GM23338 (cell line): ENCODE measurements around the gene ARHGDIA. TPM values are rescaled to one million over a fixed set of nuclear protein-coding genes. Genes with fewer than 3 reads are reported as not detected.

Source experiments
- ATAC-seq: fragments of 200-7000 bp; cut with Tn5 transposase; 3 replicates; pipeline ENCODE4 v1.9.1; 2020
- DNase-seq: peaks from one replicate; pipeline ENCODE4 v3.0.0-alpha.2; 2015; ENCODE audit warnings: low spot score
- H2AFZ ChIP-seq: fragments of 200-600 bp; sonication (generic); 2 replicates; pipeline ENCODE4 v1.8.0; 2016; ENCODE audit warnings: antibody characterized with exemption, mild to moderate bottlenecking, moderate library complexity
- H3F3A ChIP-seq: fragments of 200-600 bp; sonication (generic); replicated peaks from 2 replicates; pipeline ENCODE4 v1.8.0; 2017; ENCODE audit warnings: antibody characterized with exemption, mixed run types, low read depth
- H3K27ac ChIP-seq: fragments of 200-600 bp; sonication (generic); 2 replicates; pipeline ENCODE4 v1.6.1; 2016; ENCODE audit warnings: low read depth
- H3K27me3 ChIP-seq: fragments of 200-600 bp; sonication (generic); 2 replicates; pipeline ENCODE4 v1.8.0; 2016; ENCODE audit warnings: mild to moderate bottlenecking, mixed run types, moderate library complexity; ENCODE audit not compliant: insufficient read depth
- H3K36me3 ChIP-seq: fragments of 200-600 bp; sonication (generic); 2 replicates; pipeline ENCODE4 v1.8.0; 2016; ENCODE audit warnings: mild to moderate bottlenecking; ENCODE audit not compliant: insufficient read depth
- H3K4me1 ChIP-seq: fragments of 200-600 bp; sonication (generic); 2 replicates; pipeline ENCODE4 v1.8.0; 2016; ENCODE audit warnings: mild to moderate bottlenecking, moderate library complexity; ENCODE audit not compliant: insufficient read depth
- H3K4me2 ChIP-seq: fragments of 200-600 bp; sonication (generic); 2 replicates; pipeline ENCODE4 v1.7.1; 2017; ENCODE audit warnings: mixed run types
- H3K4me3 ChIP-seq: fragments of 200-600 bp; sonication (generic); 2 replicates; pipeline ENCODE4 v1.6.1; 2016; ENCODE audit warnings: mixed run types
- H3K79me2 ChIP-seq: fragments of 200-600 bp; sonication (generic); replicated peaks from 2 replicates; pipeline ENCODE4 v1.8.0; 2017; ENCODE audit warnings: mild to moderate bottlenecking; ENCODE audit not compliant: insufficient read depth
- H3K9me2 ChIP-seq: fragments of 200-600 bp; sonication (generic); 2 replicates; pipeline ENCODE4 v1.8.0; 2017; ENCODE audit not compliant: insufficient read depth
- H4K20me1 ChIP-seq: fragments of 200-600 bp; sonication (generic); replicated peaks from 2 replicates; pipeline ENCODE4 v1.8.0; 2017; ENCODE audit warnings: mild to moderate bottlenecking; ENCODE audit not compliant: insufficient read depth
- H3K27ac Mint-ChIP-seq: 2 replicates; pipeline ENCODE4 v1.8.0; 2020; ENCODE audit warnings: inconsistent platforms, mild to moderate bottlenecking, moderate library complexity, mixed read lengths
- H3K27me3 Mint-ChIP-seq: 3 replicates; pipeline ENCODE4 v1.8.0; 2022; ENCODE audit warnings: low read depth, mild to moderate bottlenecking, moderate library complexity, mixed read lengths, inconsistent platforms; ENCODE audit not compliant: insufficient read depth, poor library complexity
- H3K36me3 Mint-ChIP-seq: 3 replicates; pipeline ENCODE4 v1.8.0; 2021; ENCODE audit warnings: low read depth, mild to moderate bottlenecking, inconsistent platforms, moderate library complexity, mixed read lengths
- H3K4me1 Mint-ChIP-seq: 3 replicates; pipeline ENCODE4 v1.8.0; 2020; ENCODE audit warnings: mild to moderate bottlenecking, inconsistent platforms, mixed read lengths
- H3K4me3 Mint-ChIP-seq: 3 replicates; pipeline ENCODE4 v1.8.0; 2021; ENCODE audit warnings: moderate library complexity, mild to moderate bottlenecking, inconsistent platforms, mixed read lengths
- H3K9me3 Mint-ChIP-seq: 3 replicates; pipeline ENCODE4 v1.8.0; 2020; ENCODE audit warnings: moderate library complexity, mild to moderate bottlenecking, inconsistent platforms, mixed read lengths
- POLR2AphosphoS5 ChIP-seq: IDR thresholded peaks from 2 replicates; pipeline ENCODE4 v1.6.1; 2016; ENCODE audit warnings: antibody characterized with exemption, low read depth
- polyA plus RNA-seq: library from polyadenylated mRNA; unstranded; fragments of >200 nt; fragmentation: Nextera tagmentation; extraction: Ambion mirVana; gene quantifications from 2 replicates; pipeline ENCODE4 v1.2.1, GENCODE V29; 2016
- total RNA-seq: library from RNA; depleted of rRNA; stranded (reverse); fragments of >200 nt; shearing (Covaris generic); gene quantifications from 2 replicates; pipeline ENCODE4 v1.2.3, GENCODE V29; 2014
- TF ChIP-seq, protein P1 (sequence below): fragments of 250-450 bp; sonication (Bioruptor Pico); IDR thresholded peaks from 2 replicates; pipeline ENCODE4 v1.5.0; 2020; ENCODE audit warnings: mild to moderate bottlenecking, moderate library complexity

The ARHGDIA gene
- total and polyA plus RNA-seq, 2 experiments from 2014 or later = 125 to 140 TPM

DNA sequence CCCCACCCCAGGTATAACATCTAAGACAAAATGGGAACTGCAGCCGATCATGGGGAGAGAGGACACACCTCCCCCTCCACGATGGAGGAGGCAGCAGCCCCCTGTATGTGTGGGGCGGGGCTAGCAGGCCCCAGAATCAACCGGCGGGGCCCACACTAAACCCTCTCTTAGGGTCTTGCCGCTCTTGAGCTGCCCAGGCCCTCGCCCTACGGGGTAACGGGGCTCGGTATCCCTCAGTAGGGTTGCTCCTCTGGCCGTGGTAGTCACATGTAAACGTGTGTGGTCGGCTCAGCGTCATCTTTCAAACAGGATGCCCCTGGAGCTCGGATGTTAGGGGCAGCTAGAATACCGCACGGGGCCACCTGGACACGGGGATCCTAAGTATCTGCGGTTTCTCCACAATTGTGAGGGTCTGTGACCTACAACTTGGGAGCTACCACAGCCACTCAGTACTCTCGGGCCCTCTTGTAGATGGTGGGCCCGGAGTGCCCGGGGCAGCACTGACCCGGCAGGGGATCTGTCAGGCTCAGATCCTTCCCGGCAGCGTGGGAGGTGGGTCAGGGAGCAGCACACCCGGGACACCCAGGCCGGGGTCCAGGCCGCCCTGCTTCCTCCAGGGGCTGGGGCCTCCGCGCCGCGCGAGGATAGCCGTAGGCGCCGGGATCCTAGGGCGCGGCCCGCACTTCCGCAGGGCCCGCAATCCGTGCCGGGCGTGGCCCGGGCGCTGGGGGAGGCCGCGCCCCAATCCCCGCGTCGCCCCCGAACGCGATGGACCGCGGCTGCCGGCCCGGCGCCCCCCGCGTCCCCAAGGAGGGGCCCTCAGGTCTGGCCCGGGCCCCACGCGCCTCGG, 781 bp downstream of the ARHGDIA start:
- peak; percentile 38; the same call in 1 of the 2 replicates for TF ChIP-seq POLR2AphosphoS5
- TF ChIP-seq, protein P1, sequence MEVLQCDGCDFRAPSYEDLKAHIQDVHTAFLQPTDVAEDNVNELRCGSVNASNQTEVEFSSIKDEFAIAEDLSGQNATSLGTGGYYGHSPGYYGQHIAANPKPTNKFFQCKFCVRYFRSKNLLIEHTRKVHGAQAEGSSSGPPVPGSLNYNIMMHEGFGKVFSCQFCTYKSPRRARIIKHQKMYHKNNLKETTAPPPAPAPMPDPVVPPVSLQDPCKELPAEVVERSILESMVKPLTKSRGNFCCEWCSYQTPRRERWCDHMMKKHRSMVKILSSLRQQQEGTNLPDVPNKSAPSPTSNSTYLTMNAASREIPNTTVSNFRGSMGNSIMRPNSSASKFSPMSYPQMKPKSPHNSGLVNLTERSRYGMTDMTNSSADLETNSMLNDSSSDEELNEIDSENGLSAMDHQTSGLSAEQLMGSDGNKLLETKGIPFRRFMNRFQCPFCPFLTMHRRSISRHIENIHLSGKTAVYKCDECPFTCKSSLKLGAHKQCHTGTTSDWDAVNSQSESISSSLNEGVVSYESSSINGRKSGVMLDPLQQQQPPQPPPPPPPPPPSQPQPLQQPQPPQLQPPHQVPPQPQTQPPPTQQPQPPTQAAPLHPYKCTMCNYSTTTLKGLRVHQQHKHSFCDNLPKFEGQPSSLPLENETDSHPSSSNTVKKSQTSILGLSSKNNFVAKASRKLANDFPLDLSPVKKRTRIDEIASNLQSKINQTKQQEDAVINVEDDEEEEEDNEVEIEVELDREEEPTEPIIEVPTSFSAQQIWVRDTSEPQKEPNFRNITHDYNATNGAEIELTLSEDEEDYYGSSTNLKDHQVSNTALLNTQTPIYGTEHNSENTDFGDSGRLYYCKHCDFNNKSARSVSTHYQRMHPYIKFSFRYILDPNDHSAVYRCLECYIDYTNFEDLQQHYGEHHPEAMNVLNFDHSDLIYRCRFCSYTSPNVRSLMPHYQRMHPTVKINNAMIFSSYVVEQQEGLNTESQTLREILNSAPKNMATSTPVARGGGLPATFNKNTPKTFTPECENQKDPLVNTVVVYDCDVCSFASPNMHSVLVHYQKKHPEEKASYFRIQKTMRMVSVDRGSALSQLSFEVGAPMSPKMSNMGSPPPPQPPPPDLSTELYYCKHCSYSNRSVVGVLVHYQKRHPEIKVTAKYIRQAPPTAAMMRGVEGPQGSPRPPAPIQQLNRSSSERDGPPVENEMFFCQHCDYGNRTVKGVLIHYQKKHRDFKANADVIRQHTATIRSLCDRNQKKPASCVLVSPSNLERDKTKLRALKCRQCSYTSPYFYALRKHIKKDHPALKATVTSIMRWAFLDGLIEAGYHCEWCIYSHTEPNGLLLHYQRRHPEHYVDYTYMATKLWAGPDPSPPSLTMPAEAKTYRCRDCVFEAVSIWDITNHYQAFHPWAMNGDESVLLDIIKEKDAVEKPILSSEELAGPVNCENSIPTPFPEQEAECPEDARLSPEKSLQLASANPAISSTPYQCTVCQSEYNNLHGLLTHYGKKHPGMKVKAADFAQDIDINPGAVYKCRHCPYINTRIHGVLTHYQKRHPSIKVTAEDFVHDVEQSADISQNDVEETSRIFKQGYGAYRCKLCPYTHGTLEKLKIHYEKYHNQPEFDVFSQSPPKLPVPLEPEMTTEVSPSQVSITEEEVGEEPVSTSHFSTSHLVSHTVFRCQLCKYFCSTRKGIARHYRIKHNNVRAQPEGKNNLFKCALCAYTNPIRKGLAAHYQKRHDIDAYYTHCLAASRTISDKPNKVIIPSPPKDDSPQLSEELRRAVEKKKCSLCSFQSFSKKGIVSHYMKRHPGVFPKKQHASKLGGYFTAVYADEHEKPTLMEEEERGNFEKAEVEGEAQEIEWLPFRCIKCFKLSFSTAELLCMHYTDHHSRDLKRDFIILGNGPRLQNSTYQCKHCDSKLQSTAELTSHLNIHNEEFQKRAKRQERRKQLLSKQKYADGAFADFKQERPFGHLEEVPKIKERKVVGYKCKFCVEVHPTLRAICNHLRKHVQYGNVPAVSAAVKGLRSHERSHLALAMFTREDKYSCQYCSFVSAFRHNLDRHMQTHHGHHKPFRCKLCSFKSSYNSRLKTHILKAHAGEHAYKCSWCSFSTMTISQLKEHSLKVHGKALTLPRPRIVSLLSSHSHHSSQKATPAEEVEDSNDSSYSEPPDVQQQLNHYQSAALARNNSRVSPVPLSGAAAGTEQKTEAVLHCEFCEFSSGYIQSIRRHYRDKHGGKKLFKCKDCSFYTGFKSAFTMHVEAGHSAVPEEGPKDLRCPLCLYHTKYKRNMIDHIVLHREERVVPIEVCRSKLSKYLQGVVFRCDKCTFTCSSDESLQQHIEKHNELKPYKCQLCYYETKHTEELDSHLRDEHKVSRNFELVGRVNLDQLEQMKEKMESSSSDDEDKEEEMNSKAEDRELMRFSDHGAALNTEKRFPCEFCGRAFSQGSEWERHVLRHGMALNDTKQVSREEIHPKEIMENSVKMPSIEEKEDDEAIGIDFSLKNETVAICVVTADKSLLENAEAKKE (CRISPR knock-in tag) = no peak
- H3K4me1 Mint-ChIP-seq = peaks cover 22% of the 10 kb centered on the region
- no peaks in the 10 kb centered on the region for H3K27me3 ChIP-seq
- peak overlapping the region; percentile 85 for H3K4me3 ChIP-seq
- peaks cover 7% of the 10 kb centered on the region for H4K20me1 ChIP-seq
- H3K4me2 ChIP-seq = peak overlapping the region; percentile 94
- DNase-seq (peak; percentile 56), ATAC-seq (peak; percentile 8)
- peaks cover 8% of the 10 kb centered on the region; the same call in 2 of the 3 replicates for H3K36me3 Mint-ChIP-seq
- H3K9me3 Mint-ChIP-seq = no peaks in the 10 kb centered on the region; the same call in 2 of the 3 replicates
- H3K27ac ChIP-seq = peak overlapping the region; percentile 79
- peaks cover 12% of the 10 kb centered on the region for H3K4me1 ChIP-seq
- H3K27ac Mint-ChIP-seq = peak overlapping the region; percentile 91; the same call in 1 of the 2 replicates
- peaks cover 46% of the 10 kb centered on the region for H3K27me3 Mint-ChIP-seq
- 0 out of 2 replicates have a peak, but pooled peaks cover 4% of the 10 kb centered on the region for H3K79me2 ChIP-seq
- H3K36me3 ChIP-seq = no peaks in the 10 kb centered on the region
- H3F3A ChIP-seq = peaks cover 44% of the 10 kb centered on the region
- no peaks in the 10 kb centered on the region for H3K9me2 ChIP-seq
- peak overlapping the region; percentile 80 for H3K4me3 Mint-ChIP-seq
- no peak overlapping the region for H2AFZ ChIP-seq
